CD4-positive, alpha-beta T cell treated with Interferon gamma for 1 hour (primary cell): Measurements from ENCODE around the gene TMPRSS3.
A peak's percentile ranks its signal among the peaks of the same experiment; 100 is the strongest.

ENCODE experiments used
- DNase-seq: peaks from one replicate; pipeline ENCODE4 v3.0.0-alpha.2; 2020

TMPRSS3 gene

DNA sequence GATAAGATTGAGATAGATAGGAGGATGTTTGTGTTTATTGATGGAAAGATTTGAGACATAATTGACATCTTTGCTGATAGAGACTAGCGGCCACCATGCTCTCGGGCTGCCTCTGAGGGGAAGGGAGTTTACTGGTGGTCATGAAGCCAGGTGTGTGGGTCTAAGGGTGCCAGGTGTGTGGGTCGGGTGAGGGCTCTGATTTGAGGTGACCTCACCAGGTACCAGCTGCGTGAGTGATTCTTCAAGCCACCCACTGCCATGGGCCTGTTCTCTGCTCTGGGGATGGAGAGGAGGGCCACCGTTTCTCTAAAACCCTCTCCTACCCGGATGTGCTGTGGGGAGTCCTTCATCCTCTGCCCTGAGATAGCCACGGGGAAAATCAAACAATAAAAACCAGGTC lies 11.0 kb upstream of the TMPRSS3 start:
- DNase-seq: no peak

DNA sequence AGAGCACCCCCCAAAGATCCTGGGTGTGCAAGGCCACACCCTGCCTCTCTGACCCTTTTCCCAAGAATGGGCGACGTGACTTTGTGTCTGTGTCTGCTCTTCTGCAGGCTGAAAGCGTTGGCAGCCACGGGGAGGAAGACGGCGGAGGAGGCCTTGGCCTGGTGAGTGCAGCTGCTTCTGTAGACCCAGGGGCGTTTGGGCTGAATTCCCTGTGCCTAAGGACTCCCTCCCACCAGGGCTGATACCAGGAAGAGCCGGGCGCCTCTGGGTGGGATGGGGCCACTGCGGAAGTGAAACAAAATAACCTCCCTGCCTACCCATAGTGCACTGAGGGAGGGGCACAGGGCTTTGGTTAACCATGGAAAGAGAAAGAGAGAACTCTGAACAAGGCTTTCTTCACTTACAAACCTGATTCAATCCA lies 10.4 kb upstream of the TMPRSS3 start:
- DNase-seq: no peak

DNA sequence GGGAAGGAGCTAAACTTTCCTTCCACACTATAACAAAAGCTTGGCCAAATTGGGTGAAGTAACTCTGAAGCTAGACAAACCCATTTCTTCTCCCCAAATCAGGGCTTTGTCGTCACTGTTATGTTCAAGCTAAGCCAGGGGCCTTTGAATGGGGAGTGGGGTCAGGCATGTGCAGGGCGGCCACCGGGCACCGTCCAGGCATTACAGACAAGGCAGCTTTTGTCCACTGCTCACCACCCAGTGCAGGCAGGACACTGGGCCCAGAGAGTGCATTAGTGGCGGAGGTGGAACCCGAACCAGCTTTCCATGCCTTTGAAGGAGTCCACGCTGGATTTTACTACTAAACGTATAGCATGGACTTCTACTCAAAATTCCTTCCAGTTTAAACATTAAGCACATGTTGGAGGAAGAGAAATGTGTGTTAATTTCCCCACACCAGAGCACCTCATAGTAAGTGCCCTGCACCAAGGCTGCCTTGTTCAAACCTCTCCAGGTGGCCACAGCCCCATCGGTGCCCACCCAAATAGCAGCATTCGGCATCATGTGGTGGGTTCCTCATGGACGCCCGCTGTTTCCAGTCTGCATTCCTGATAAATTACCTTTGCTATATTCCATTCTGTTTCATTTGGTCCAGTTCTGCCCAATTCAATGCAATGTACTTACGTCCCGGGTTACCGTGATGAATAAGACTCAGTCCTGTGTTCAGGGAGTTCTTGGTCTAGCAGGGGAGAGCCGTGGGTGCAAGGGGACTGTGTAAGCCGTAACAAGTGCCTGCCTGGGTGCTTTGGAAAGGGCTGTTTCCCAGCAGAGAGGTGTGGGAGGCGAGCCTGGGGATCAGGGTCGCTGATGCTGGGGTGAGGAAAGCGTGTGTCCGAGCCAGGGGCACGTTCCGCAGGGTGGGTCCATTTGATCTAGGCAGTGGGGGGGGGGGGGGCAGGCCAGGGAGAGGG lies 9.5 kb upstream of the TMPRSS3 start:
- DNase-seq: no peak

- no peak for DNase-seq
Measured at GRCh38 chr21:42404539-42404938, 8.7 kb upstream of the TMPRSS3 start.

DNA sequence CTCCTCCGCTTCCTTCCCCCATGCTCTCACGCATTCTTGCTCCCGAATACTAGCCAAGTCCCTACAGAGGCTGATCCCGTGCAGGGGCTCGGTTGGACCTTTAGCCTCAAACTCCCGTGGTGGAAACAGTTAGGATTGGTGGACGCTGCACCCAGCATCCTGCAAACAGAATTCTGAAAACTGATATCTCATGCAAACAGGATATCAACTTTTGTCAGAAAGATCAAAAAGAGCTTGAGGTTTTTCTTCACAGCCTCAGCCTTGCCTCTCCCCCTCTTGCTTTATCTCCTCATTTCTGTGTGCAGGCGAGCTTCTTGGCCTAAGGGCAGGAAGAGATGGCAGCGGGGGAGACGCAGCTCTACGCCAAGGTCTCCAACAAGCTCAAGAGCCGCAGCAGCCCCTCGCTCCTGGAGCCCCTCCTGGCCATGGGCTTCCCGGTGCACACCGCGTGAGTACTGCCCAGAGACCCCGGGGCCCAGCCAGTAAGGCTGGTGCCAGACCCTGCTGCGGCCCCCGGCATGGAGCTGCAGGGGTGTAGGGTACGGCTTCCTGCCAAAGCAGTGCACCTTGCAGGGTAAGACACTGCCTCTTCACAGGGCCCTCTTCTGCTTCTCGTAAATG lies 7.9 kb upstream of the TMPRSS3 start, which contains the start of gene UBASH3A:
Gene UBASH3A, plus strand, starts transcription at position 292 of the 621 bp plus-strand sequence. Its CDS starts 44 bp downstream, at position 336.
- DNase-seq: peak; percentile 34

DNA sequence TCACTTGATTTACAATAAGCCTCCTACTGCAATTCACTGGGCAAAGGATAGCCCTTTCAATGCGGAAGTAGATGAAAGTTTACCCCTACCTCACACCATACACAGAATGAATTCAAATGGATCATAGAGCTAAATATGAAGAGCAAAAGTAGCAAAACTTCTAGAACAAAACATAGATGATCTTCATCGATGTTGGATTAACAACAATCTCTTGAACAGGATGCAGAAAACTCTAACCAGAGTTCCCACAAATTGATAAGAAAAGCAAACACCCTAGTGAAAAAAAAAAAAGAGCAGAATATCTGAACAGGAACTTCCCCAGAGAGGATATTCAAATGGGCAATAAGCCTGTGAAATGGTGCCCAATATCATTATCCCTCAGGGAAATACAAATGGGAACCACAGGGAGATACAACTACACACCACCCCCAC lies 6.0 kb upstream of the TMPRSS3 start:
- DNase-seq: no peak

- DNase-seq: no peak
Measured at GRCh38 chr21:42401154-42401553, 5.3 kb upstream of the TMPRSS3 start.

- DNase-seq: no peak
Measured at GRCh38 chr21:42400525-42400924, 4.7 kb upstream of the TMPRSS3 start.

GRCh38 chr21:42398436-42399028 lies 2.7 kb upstream of the TMPRSS3 start:
- no peak for DNase-seq

- no peak for DNase-seq
Measured at GRCh38 chr21:42397746-42398394, 2.0 kb upstream of the TMPRSS3 start.

DNA sequence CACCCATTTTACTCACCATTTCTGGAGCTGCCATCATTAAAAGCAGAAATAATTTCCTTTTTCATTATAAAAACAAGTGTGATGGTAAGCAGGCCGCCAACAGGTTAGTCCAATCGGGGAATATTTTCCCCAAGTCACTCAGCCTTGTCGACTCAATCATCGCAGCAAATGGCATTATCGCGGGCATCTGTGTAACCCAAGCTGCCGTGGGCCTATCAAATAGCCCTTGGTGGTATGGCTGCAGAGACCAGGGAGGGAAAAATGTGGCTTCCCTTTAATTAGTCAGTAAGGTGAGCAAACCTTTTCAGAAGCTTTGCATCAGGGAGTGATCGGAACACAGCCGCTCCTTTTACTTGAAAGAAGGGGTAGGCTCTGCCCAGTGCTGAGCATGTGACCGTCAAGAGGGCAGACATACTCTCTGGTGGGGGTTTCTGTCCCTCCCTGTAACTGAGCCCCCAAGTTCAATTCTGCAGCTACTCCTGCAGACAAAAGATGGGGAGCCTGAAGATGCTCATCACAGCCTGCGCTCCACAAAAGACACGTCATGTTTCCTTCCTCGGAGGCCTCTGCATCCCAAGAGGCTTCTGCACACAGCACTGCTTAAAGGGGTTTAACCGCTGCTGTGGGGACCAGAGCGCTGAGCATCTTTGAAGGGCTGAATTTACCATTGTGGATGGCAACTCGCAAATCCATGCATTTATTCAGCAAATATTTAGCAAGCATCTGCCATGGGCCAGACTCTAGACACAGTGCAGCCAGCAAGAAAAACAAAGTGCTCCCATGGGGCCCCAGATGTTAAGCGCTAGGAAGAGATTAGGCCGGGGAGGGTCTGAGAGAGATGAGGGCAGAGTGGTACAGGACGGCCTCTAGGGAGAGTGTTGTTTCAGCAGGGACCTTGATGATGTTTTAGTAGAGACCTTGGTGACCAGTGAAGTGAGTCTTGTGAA lies 1.2 kb upstream of the TMPRSS3 start:
- no peak for DNase-seq

DNA sequence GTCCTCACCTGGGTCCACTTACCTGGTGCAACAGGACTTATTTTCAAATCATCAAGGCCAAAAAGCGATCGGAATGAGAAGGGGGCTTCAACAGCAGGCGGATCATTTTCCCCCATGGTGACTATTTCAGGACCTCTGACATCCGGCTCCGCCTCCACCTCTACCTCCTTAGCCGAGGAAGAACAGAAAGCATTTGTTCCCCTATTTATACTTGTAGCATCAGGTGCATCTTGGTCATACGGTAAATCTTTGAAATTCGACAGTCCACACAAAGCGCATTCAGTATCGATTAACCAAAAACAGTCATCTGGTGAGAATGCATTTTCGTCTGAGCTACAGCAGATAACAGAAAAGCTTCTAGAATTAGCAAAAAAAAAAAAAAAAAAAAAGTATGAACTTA lies 550 bp downstream of the TMPRSS3 start:
- no peak for DNase-seq

DNA sequence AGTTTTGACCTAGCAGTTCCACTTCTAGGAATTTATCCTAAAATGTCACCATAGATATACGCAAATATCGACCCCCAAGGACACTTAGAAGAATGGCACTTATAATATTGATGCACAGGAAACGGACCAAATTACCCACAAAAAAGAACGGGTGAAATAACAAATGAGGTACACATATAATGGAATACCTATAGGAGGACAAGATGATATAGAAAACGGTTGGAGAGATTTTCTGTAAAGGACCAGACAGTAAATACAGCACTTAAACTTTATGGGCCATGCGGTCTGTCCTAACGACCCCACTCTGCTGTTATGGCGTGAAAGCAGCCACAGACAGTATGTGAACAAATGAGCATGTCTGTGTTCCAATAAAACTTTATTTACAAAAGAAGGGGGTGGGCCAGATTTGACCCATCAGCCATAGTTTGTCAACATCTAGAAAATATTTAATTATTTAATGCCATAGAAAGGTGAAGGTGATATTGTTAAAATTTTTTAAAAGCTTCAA lies 2.4 kb downstream of the TMPRSS3 start:
- no peak for DNase-seq

DNA sequence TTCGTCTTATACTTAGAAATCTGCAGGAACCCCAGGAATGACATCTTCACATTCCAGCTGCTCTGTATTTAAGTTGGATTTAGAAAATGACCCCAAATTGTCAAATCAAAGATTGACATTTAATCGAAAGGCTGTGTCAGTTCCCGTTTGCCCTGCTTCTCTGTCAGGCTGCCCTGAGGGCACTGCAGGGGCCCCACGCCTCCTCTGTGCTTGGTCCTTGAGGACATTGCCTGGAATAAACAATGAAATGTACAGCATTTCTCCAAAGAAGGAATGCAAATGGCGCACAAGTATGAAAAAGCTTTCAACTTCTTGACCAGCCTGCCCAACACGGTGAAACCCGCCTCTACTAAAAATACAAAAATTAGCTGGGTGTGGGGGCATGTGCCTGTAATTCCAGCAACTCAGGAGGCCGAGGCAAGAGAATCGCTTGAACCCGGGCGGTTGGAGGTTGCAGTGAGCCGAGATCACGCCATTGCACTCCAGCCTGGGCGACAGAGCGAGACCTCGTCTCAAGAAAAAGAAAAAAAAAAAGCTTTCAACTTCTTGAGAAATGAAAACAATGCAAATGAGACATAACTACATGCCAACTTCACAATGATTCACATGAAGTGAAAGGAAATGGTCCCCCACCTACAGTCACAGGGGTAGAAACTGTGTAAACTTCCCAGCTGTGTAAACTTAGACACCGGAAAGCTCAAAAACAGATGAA lies 3.0 kb downstream of the TMPRSS3 start:
- DNase-seq: no peak

GRCh38 chr21:42391297-42391696 lies 4.6 kb downstream of the TMPRSS3 start:
- DNase-seq: no peak

DNA sequence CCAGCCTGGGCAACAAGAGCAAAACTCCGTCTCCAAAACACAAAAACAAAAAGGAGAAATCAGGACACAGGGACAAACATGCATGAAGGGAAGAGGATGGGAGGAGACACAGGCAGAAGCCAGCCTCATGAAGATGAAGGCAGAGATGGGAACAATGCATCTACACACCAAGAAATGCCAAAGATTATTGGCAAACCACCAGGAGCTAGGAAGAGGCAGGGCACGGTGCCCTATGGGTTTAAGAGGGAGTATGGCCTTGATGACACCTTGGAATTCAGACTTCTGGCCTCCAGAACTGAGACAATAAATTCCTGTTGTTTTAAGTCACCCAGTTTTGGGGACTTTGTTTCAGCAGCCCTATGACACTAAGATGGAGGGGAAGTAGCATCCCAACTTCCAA lies 5.2 kb downstream of the TMPRSS3 start:
- DNase-seq: no peak

DNA sequence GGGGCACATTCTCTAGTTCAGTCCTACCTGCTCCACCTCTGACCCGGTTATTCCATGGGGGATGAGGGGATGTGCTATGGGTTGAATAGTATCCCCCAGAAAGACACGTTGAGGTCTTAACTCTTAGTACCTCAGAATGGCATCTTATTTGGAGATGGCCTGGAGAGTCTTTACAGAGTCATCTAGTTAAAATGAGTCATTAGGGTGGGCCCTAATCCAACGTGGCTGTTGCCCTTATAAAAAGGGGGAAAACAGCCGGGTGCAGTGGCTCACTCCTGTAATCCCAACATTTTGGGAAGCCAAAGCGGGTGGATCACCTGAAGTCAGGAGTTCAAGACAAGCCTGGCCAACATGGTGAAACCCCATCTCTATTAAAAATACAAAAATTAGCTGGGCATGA lies 5.7 kb downstream of the TMPRSS3 start:
- DNase-seq: no peak

DNA sequence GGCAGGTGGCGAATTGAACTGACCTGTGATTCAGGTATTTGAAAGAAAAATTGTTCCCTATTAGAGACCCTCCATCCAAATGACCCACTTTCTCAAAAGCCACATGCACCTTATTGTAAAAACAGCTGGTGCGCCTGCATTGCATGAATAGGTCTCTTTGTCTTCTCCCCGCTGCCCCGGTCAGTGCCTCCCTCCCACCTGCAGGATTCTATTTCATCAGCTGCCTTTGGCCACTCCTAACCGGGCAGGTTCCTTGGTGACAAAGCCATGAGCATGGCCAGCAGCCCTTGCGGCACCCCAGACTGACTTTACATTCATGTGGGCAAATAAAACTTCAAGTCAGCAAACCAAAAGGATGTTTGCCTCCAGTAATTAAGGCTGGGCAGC lies 6.4 kb downstream of the TMPRSS3 start:
- DNase-seq: no peak

GRCh38 chr21:42388740-42389448 lies 7.0 kb downstream of the TMPRSS3 start:
- DNase-seq: no peak

- no peak for DNase-seq
Measured at GRCh38 chr21:42387843-42388340, 8.0 kb downstream of the TMPRSS3 start.
